ENCODE measurements around the gene SLC30A5. TPM values are rescaled to one million over a fixed set of nuclear protein-coding genes. Genes with fewer than 3 reads are reported as not detected.

Gene SLC30A5
- total and polyA plus RNA-seq, 2 of the 13 experiments (the other 11 are each of a cell fraction or from before 2014, with no cell fraction given): 46.0 to 53.6 TPM

DNA sequence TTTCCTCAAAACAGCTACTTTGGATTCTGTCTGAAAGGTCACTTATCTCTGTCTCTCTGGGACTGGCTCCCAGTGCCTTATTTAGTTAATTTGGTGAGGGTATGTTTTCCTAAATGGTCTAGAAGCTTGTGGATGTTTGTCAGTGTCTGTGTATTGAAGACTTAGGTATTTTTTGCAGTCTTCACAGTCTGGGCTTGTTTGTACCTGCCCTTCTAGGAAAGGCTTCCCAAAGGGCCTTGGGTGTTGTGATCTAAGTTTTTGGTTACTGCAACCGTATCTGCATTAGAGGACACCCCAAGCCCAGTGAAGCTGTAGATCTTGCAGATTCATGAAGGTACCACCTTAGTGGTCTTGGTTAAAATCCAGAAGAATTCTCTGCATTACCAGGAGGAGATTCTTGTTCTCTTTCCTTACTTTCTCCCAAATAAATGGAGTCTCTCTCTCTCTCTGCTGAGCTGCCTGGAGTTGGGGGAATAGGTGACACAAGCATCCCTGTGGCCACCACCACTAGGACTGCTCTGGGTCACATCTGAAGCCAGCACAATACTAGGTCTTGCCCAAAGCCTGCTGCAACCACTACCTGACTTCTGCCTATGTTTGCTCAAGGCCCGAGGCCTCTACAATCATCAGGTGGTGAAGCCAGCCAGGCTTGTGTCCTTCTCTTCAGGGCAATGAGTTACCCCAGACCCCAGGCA lies 55.3 kb downstream of the SLC30A5 start:
- CTCF ChIA-PET (ENCODE audit: low intra/inter-chr PET ratio, low total read pairs): no interaction called here
- Histone ChIP-seq H3K79me2 (ENCODE audit: insufficient read depth, low read length) (no peaks in the 10 kb centered on the region), H3K27ac (ENCODE audit: extremely low read length, insufficient read depth, low read length) (no peak overlapping the region), H3K36me3 (replicated peaks in 1 of 2; ENCODE audit: control insufficient read depth in 1 of 2, insufficient read depth in 2 of 2, low read length in 2 of 2) (no peaks in the 10 kb centered on the region), H3K9me3 (ENCODE audit: low read length) (no peaks in the 10 kb centered on the region), H3K4me2 (ENCODE audit: low read depth, low read length) (peak overlapping the region; percentile 45), H3K4me3 (replicated peaks in 1 of 3; ENCODE audit: insufficient read depth in 1 of 3, low read depth in 2 of 3, low read length in 3 of 3) (no peak overlapping the region), H4K20me1 (ENCODE audit: insufficient read depth, low read length) (no peaks in the 10 kb centered on the region), H2AFZ (ENCODE audit: low read length) (peak overlapping the region; percentile 37), H3K4me1 (ENCODE audit: insufficient read depth, low read length) (peaks cover 10% of the 10 kb centered on the region; the same call in 1 of the 2 replicates), H3K9ac (ENCODE audit: insufficient read depth, low read depth, low read length) (no peak overlapping the region), H3K27me3 (ENCODE audit: control insufficient read depth in 1 of 2, insufficient read depth in 2 of 2, low read length in 2 of 2) (no peaks in the 10 kb centered on the region)
- TF ChIP-seq ZFX (CRISPR knock-in tag; IDR thresholded peaks at IDR 0.05; ENCODE audit: low read depth) (peak; percentile 42), KLF11 (CRISPR knock-in tag; IDR thresholded peaks at IDR 0.05) (no peak)
- intact Hi-C loops (cut with micrococcal nuclease; ENCODE audit: unreplicated experiment) (no loop called here), in situ Hi-C loops (cut with HindIII; ENCODE audit: extremely low pct_ligation_motif_present, low pct_unique_long_range_greater_than_20kb) (no loop called here)
- POLR2A ChIA-PET: no interaction called here
- DNase-seq (ENCODE audit: low spot score) (no peak), ATAC-seq (peak; percentile 83), FAIRE-seq (no peak)
- no TSS peak for BruUV-seq (replicated peaks)
- WGBS (ENCODE audit: low lambda C conversion rate): 17% methylated on average over 2 of the region's 2 CpGs

DNA sequence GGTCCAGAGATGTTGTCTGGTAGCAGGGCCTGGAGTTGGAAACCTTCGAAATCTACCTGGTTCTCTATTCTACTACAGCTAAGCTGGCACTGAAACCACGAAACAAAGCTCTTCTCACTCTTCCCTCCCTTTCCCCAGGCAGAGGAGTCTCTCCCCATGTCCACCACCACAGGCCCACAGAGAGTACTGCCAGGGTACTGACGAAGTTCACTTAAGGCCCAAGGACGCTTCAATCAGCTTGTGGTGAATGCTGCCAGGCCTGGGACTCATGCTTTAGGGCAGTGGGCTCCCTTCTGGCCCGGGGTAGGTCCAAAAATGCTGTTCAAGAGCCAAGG lies 55.8 kb downstream of the SLC30A5 start:
- H3K9ac ChIP-seq (ENCODE audit: insufficient read depth, low read depth, low read length): no peak overlapping the region
- FAIRE-seq: no peak
- H3K9me3 ChIP-seq (ENCODE audit: low read length): no peaks in the 10 kb centered on the region
- in situ Hi-C loops (cut with HindIII; ENCODE audit: extremely low pct_ligation_motif_present, low pct_unique_long_range_greater_than_20kb): no loop called here
- ChIA-PET CTCF (ENCODE audit: low intra/inter-chr PET ratio, low total read pairs) (no interaction called here), POLR2A (no interaction called here)
- WGBS (ENCODE audit: low lambda C conversion rate): 32% methylated on average over 5 of the region's 5 CpGs
- H3K27me3 ChIP-seq (ENCODE audit: control insufficient read depth in 1 of 2, insufficient read depth in 2 of 2, low read length in 2 of 2): no peaks in the 10 kb centered on the region
- H4K20me1 ChIP-seq (ENCODE audit: insufficient read depth, low read length): no peaks in the 10 kb centered on the region
- peaks cover 10% of the 10 kb centered on the region; the same call in 1 of the 2 replicates for H3K4me1 ChIP-seq (ENCODE audit: insufficient read depth, low read length)
- no peak overlapping the region for H3K27ac ChIP-seq (ENCODE audit: extremely low read length, insufficient read depth, low read length)
- ATAC-seq: peak; percentile 74
- no peak overlapping the region for H3K4me3 ChIP-seq (replicated peaks in 1 of 3; ENCODE audit: insufficient read depth in 1 of 3, low read depth in 2 of 3, low read length in 3 of 3)
- no peak for DNase-seq (ENCODE audit: low spot score)
- intact Hi-C loops (cut with micrococcal nuclease; ENCODE audit: unreplicated experiment): no loop called here
- H2AFZ ChIP-seq (ENCODE audit: low read length): peak overlapping the region; percentile 37
- no peaks in the 10 kb centered on the region for H3K36me3 ChIP-seq (replicated peaks in 1 of 2; ENCODE audit: control insufficient read depth in 1 of 2, insufficient read depth in 2 of 2, low read length in 2 of 2)
- no TSS peak for BruUV-seq (replicated peaks)
- H3K79me2 ChIP-seq (ENCODE audit: insufficient read depth, low read length): no peaks in the 10 kb centered on the region
- H3K4me2 ChIP-seq (ENCODE audit: low read depth, low read length): peak overlapping the region; percentile 45
- TF ChIP-seq ZNF704 (CRISPR knock-in tag; IDR thresholded peaks at IDR 0.05; ENCODE audit: borderline replicate concordance) (no peak), ZNF337 (CRISPR knock-in tag; IDR thresholded peaks at IDR 0.05; ENCODE audit: borderline replicate concordance, low read depth) (no peak), ZNF383 (CRISPR knock-in tag; IDR thresholded peaks at IDR 0.05; ENCODE audit: borderline replicate concordance) (no peak), ZNF790 (CRISPR knock-in tag; IDR thresholded peaks at IDR 0.05; ENCODE audit: borderline replicate concordance) (no peak), GATAD2A (CRISPR knock-in tag; IDR thresholded peaks at IDR 0.05) (no peak), ZNF17 (CRISPR knock-in tag; IDR thresholded peaks at IDR 0.05) (no peak), REL (CRISPR knock-in tag; conservative IDR thresholded peaks at IDR 0.05) (no peak)
- TF ChIP-seq, protein P1, sequence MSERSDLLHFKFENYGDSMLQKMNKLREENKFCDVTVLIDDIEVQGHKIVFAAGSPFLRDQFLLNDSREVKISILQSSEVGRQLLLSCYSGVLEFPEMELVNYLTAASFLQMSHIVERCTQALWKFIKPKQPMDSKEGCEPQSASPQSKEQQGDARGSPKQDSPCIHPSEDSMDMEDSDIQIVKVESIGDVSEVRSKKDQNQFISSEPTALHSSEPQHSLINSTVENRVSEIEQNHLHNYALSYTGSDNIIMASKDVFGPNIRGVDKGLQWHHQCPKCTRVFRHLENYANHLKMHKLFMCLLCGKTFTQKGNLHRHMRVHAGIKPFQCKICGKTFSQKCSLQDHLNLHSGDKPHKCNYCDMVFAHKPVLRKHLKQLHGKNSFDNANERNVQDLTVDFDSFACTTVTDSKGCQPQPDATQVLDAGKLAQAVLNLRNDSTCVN (CRISPR knock-in tag; IDR thresholded peaks at IDR 0.05; ENCODE audit: borderline replicate concordance): no peak
